SK-N-SH treated with all-trans-retinoic acid at 6 μM for 48 hours (cell line): ENCODE data around the gene PRSS53.

Experiments used
- ATAC-seq: fragments of 200-7000 bp; cut with Tn5 transposase; 3 replicates; pipeline ENCODE4 v1.9.1; 2020; ENCODE audit warnings: mild to moderate bottlenecking, moderate library complexity
- BACH2 ChIP-seq: fragments of 250-450 bp; sonication (Bioruptor Pico); IDR thresholded peaks from 2 replicates; pipeline ENCODE4 v1.9.0; 2021; ENCODE audit warnings: mild to moderate bottlenecking, borderline replicate concordance
- CSDC2 ChIP-seq: fragments of 250-450 bp; sonication (Bioruptor Pico); IDR thresholded peaks from 2 replicates; pipeline ENCODE4 v1.5.0; 2020; ENCODE audit warnings: mild to moderate bottlenecking, moderate library complexity
- CSRNP3 ChIP-seq: fragments of 250-450 bp; sonication (Bioruptor Pico); IDR thresholded peaks from 2 replicates; pipeline ENCODE4 v1.5.1; 2021; ENCODE audit warnings: mild to moderate bottlenecking, moderate library complexity
- ESRRG ChIP-seq: fragments of 250-450 bp; sonication (Bioruptor Pico); IDR thresholded peaks from 2 replicates; pipeline ENCODE4 v1.6.1; 2021; ENCODE audit warnings: mild to moderate bottlenecking
- GLIS3 ChIP-seq: fragments of 250-450 bp; sonication (Bioruptor Pico); IDR thresholded peaks from 2 replicates; pipeline ENCODE4 v1.5.0; 2020; ENCODE audit warnings: mild to moderate bottlenecking, moderate library complexity
- OSR1 ChIP-seq: fragments of 250-450 bp; sonication (Bioruptor Pico); IDR thresholded peaks from 2 replicates; pipeline ENCODE4 v1.8.0; 2022; ENCODE audit warnings: moderate library complexity, mild to moderate bottlenecking, inconsistent platforms
- PATZ1 ChIP-seq: fragments of 250-450 bp; sonication (Bioruptor Pico); IDR thresholded peaks from 2 replicates; pipeline ENCODE4 v1.8.0; 2020; ENCODE audit warnings: mild to moderate bottlenecking, moderate library complexity, borderline replicate concordance
- PPARA ChIP-seq: fragments of 250-450 bp; sonication (Bioruptor Pico); IDR thresholded peaks from 2 replicates; pipeline ENCODE4 v1.5.0; 2020; ENCODE audit warnings: mild to moderate bottlenecking, borderline replicate concordance
- RARB ChIP-seq: fragments of 250-450 bp; sonication (Bioruptor Pico); IDR thresholded peaks from 2 replicates; pipeline ENCODE4 v1.8.0; 2021; ENCODE audit warnings: mild to moderate bottlenecking, moderate library complexity
- SNAI2 ChIP-seq: fragments of 250-450 bp; sonication (Bioruptor Pico); IDR thresholded peaks from 2 replicates; pipeline ENCODE4 v1.5.0; 2020; ENCODE audit warnings: mild to moderate bottlenecking, moderate library complexity
- TCF4 ChIP-seq: fragments of 250-450 bp; sonication (Bioruptor Pico); IDR thresholded peaks from 2 replicates; pipeline ENCODE4 v1.8.0; 2021; ENCODE audit warnings: mild to moderate bottlenecking, moderate library complexity, borderline replicate concordance
- TOX ChIP-seq: fragments of 250-450 bp; sonication (Bioruptor Pico); IDR thresholded peaks from 2 replicates; pipeline ENCODE4 v1.8.0; 2021; ENCODE audit warnings: mild to moderate bottlenecking, moderate library complexity, borderline replicate concordance
- TSHZ2 ChIP-seq: fragments of 250-450 bp; sonication (Bioruptor Pico); IDR thresholded peaks from 2 replicates; pipeline ENCODE4 v1.5.0; 2020; ENCODE audit warnings: mild to moderate bottlenecking, moderate library complexity
- ZC3H10 ChIP-seq: fragments of 250-450 bp; sonication (Bioruptor Pico); IDR thresholded peaks from 2 replicates; pipeline ENCODE4 v1.5.1; 2021; ENCODE audit warnings: mild to moderate bottlenecking, moderate library complexity
- ZNF8 ChIP-seq: fragments of 450-650 bp; formaldehyde crosslinking; IDR thresholded peaks from 2 replicates; pipeline ENCODE4 v1.5.0; 2020; ENCODE audit warnings: mild to moderate bottlenecking, moderate library complexity

PRSS53 gene

GRCh38 chr16:31087481-31087880 lies 1.3 kb downstream of the PRSS53 start (continued):
- no peak for TF ChIP-seq TSHZ2
- TF ChIP-seq CSRNP3 (CRISPR knock-in tag): no peak
- TF ChIP-seq, all 23 proteins: peak for 0

GRCh38 chr16:31086629-31086906 lies 2.2 kb downstream of the PRSS53 start:
- ATAC-seq: no peak
- no peak for TF ChIP-seq CSRNP3 (CRISPR knock-in tag)
- no peak for TF ChIP-seq TOX (CRISPR knock-in tag)
- no peak for TF ChIP-seq RARB
- TF ChIP-seq OSR1 (CRISPR knock-in tag): no peak
- no peak for TF ChIP-seq SNAI2
- no peak for TF ChIP-seq PATZ1
- no peak for TF ChIP-seq ZNF8 (CRISPR knock-in tag)
- no peak for TF ChIP-seq GLIS3 (CRISPR knock-in tag)
- TF ChIP-seq PPARA (CRISPR knock-in tag): no peak
- TF ChIP-seq TCF4 (CRISPR knock-in tag): no peak
- no peak for TF ChIP-seq CSDC2 (CRISPR knock-in tag)
- TF ChIP-seq ZC3H10 (CRISPR knock-in tag): no peak

- no peak for ATAC-seq
- TF ChIP-seq ZC3H10 (CRISPR knock-in tag) (no peak), TSHZ2 (no peak), PATZ1 (no peak), ESRRG (CRISPR knock-in tag) (no peak), PPARA (CRISPR knock-in tag) (no peak), TOX (CRISPR knock-in tag) (no peak), OSR1 (CRISPR knock-in tag) (no peak), SNAI2 (no peak), TCF4 (CRISPR knock-in tag) (no peak), ZNF8 (CRISPR knock-in tag) (no peak), BACH2 (CRISPR knock-in tag) (no peak)
Observed at GRCh38 chr16:31085873-31086628, 2.7 kb downstream of the PRSS53 start.
